GM12878 (cell line): ENCODE data around the gene FAM118A. TPM values are rescaled to one million over a fixed set of nuclear protein-coding genes. Genes with fewer than 3 reads are reported as not detected.

Experiments
- ATAC-seq: fragments of 200-7000 bp; cut with Tn5 transposase; 3 replicates; pipeline ENCODE4 v1.9.1; 2020; ENCODE audit warnings: mild to moderate bottlenecking, moderate library complexity
- BruUV-seq: library from RNA; stranded (reverse); fragments of 400-500 nt; replicated peaks from 2 replicates; lab custom pipeline; 2021; lab: Mats Ljungman, UMichigan
- CTCF ChIA-PET: fragments of 300-600 bp; sonication (Branson Sonifier 250); formaldehyde crosslinking; extraction: SDS; loops from one replicate; lab custom pipeline; 2021; ENCODE audit warnings: inconsistent platforms; lab: Yijun Ruan, JAX
- POLR2A ChIA-PET: fragments of 350-600 bp; formaldehyde crosslinking; extraction: SDS; loops from one replicate; lab custom pipeline; 2021; ENCODE audit warnings: inconsistent platforms; lab: Charles Lee
- RAD21 ChIA-PET: fragments of 300-600 bp; sonication (Branson Sonifier 250); formaldehyde crosslinking; loops from one replicate; lab custom pipeline; 2023; ENCODE audit warnings: antibody characterized with exemption; ENCODE audit not compliant: unreplicated experiment; lab: Charles Lee
- SMC1A ChIA-PET: fragments of 300-600 bp; sonication (Branson Sonifier 250); formaldehyde crosslinking; loops from one replicate; lab custom pipeline; 2023; ENCODE audit not compliant: unreplicated experiment, uncharacterized antibody; lab: Charles Lee
- DNase-seq: peaks from one replicate; pipeline ENCODE4 v3.0.0-alpha.2; 2011; ENCODE audit warnings: low read depth, low spot score
- FAIRE-seq: peaks from 3 replicates; lab custom pipeline; 2011; peaks lifted over from hg19 to GRCh38; lab: Jason Lieb, UNC
- H2AFZ ChIP-seq: 2 replicates; pipeline ENCODE4 v1.6.0; 2011; ENCODE audit warnings: low read depth, low read length, control low read depth; ENCODE audit not compliant: control insufficient read depth
- H3K27ac ChIP-seq: 2 replicates; pipeline ENCODE4 v1.5.1; 2011; ENCODE audit warnings: control low read depth; ENCODE audit not compliant: control insufficient read depth, insufficient read depth
- H3K27me3 ChIP-seq, 2 experiments: replicated peaks in 1 of 2; 2 replicates each; pipeline versions ENCODE4 v1.6.0 to v1.6.1; 2011; ENCODE audit warnings: low read length in 1 of 2; ENCODE audit not compliant: control insufficient read depth in 2 of 2, insufficient read depth in 2 of 2
- H3K36me3 ChIP-seq, 2 experiments: 2 replicates each; pipeline ENCODE4 v1.5.1; 2011; ENCODE audit warnings: low read length in 1 of 2; ENCODE audit not compliant: control insufficient read depth in 2 of 2, insufficient read depth in 2 of 2
- H3K4me1 ChIP-seq: 2 replicates; pipeline ENCODE4 v1.6.1; 2011; ENCODE audit warnings: mild to moderate bottlenecking, low read length, moderate library complexity, mixed read lengths; ENCODE audit not compliant: control insufficient read depth, insufficient read depth
- H3K4me2 ChIP-seq: 2 replicates; pipeline ENCODE4 v1.6.0; 2011; ENCODE audit warnings: control low read depth; ENCODE audit not compliant: control insufficient read depth, insufficient read depth
- H3K4me3 ChIP-seq: fragments of 200-600 bp; sonication (generic); 2 replicates; pipeline ENCODE4 v1.5.1; 2016
- H3K79me2 ChIP-seq: 2 replicates; pipeline ENCODE4 v1.6.0; 2011; ENCODE audit warnings: low read length; ENCODE audit not compliant: control insufficient read depth, insufficient read depth
- H3K9ac ChIP-seq: 2 replicates; pipeline ENCODE4 v1.8.0; 2011; ENCODE audit warnings: low read length, control low read depth, mixed read lengths; ENCODE audit not compliant: control insufficient read depth, insufficient read depth
- H3K9me3 ChIP-seq: replicated peaks from 3 replicates; pipeline ENCODE4 v1.5.1; 2011; ENCODE audit warnings: mild to moderate bottlenecking, low read length; ENCODE audit not compliant: control insufficient read depth, insufficient read depth
- H4K20me1 ChIP-seq: 2 replicates; pipeline ENCODE4 v1.6.0; 2011; ENCODE audit not compliant: control insufficient read depth, insufficient read depth
- BRCA1 ChIP-seq: IDR thresholded peaks from 2 replicates; pipeline ENCODE4 v1.6.1; 2011; ENCODE audit warnings: low read depth, low read length, improper control_type of control experiment
- CBX3 ChIP-seq: fragments of 200-600 bp; sonication (generic); IDR thresholded peaks from 2 replicates; pipeline ENCODE4 v1.6.1; 2016; ENCODE audit warnings: low read depth, borderline replicate concordance
- CREM ChIP-seq: IDR thresholded peaks from 2 replicates; pipeline ENCODE4 v1.6.1; 2014; ENCODE audit warnings: antibody characterized with exemption, low read depth
- EGR1 ChIP-seq, 2 experiments: IDR thresholded peaks; 1 replicate in 1 of 2; 2 replicates in 1 of 2; pipeline ENCODE4 v1.6.1; 2011 to 2012; ENCODE audit warnings: low read depth in 2 of 2, low read length in 2 of 2, borderline replicate concordance in 1 of 2, mild to moderate bottlenecking in 1 of 2, moderate library complexity in 1 of 2
- KAT2A ChIP-seq: conservative IDR thresholded peaks from 2 replicates; pipeline ENCODE4 v1.6.1; 2011; ENCODE audit warnings: low read depth, low read length; ENCODE audit not compliant: control insufficient read depth
- MEF2A ChIP-seq: IDR thresholded peaks from 2 replicates; pipeline ENCODE4 v1.6.1; 2011; ENCODE audit warnings: low read depth, mild to moderate bottlenecking, low read length, moderate library complexity; ENCODE audit not compliant: insufficient read depth
- NR2C2 ChIP-seq: IDR thresholded peaks from 2 replicates; pipeline ENCODE4 v1.6.1; 2011; ENCODE audit warnings: borderline replicate concordance, low read depth; ENCODE audit not compliant: control insufficient read depth, insufficient read length
- PAX5 ChIP-seq: IDR thresholded peaks from 2 replicates; pipeline ENCODE4 v1.6.1; 2011; ENCODE audit warnings: low read depth, low read length, borderline replicate concordance
- POLR2AphosphoS2 ChIP-seq: IDR thresholded peaks from 2 replicates; pipeline ENCODE4 v1.6.1; 2011; ENCODE audit warnings: low read depth, mild to moderate bottlenecking, low read length, improper control_type of control experiment, moderate library complexity
- SMAD5 ChIP-seq: IDR thresholded peaks from 2 replicates; pipeline ENCODE4 v1.6.1; 2016; ENCODE audit warnings: antibody characterized with exemption, low read depth
- SMC3 ChIP-seq: IDR thresholded peaks from 2 replicates; pipeline ENCODE4 v1.6.1; 2011; ENCODE audit warnings: low read length, improper control_type of control experiment, borderline replicate concordance
- WGBS: methylation state at CpG from one replicate; pipeline ENCODE4 v1.1.6; 2016; ENCODE audit warnings: low lambda C conversion rate; ENCODE audit not compliant: insufficient replicate concordance, insufficient coverage; ENCODE audit errors: missing lambda C conversion rate; 5-methylcytosine and 5-hydroxymethylcytosine counted together
- in situ Hi-C: fragments of 300-500 bp; cut with MboI; formaldehyde crosslinking; loops from 9 replicates; pipeline ENCODE4 v1.14.3; 2018; ENCODE audit warnings: mixed read lengths
- intact Hi-C: fragments of 100-400 bp; cut with micrococcal nuclease; formaldehyde crosslinking; loops from one replicate; pipeline ENCODE4 v1.14.2; 2022; ENCODE audit not compliant: unreplicated experiment
- polyA plus RNA-seq, 11 experiments: library from polyadenylated mRNA; depleted of rRNA in 4 of 11; unstranded in 6 of 11; stranded (reverse) in 5 of 11; fragments of >200 nt; fragmentation: Nextera tagmentation in 4 of 11; fragmentation: Illumina TruSeq in 1 of 11; extraction: Ambion mirVana in 4 of 11; extraction: Trizol in 1 of 11; gene quantifications; 1 replicate in 1 of 11; 2 replicates in 10 of 11; pipeline versions ENCODE4 v1.2.1 to v1.2.3, GENCODE V29; 2011 to 2016; ENCODE audit warnings: inconsistent platforms in 2 of 11, missing spikeins in 2 of 11, low read depth in 1 of 11
- total RNA-seq, 4 experiments: library from RNA; depleted of rRNA in 3 of 4; stranded (reverse); fragments of >200 nt in 3 of 4; fragmentation: Illumina TruSeq in 1 of 4; extraction: Trizol in 1 of 4; gene quantifications; 2 replicates each; pipeline versions ENCODE4 v1.2.1 to v1.2.3, GENCODE V29; 2013 to 2021
- TF ChIP-seq, protein P1 (sequence below): fragments of 450-650 bp; IDR thresholded peaks from 2 replicates; pipeline ENCODE4 v1.6.1; 2017; ENCODE audit warnings: mild to moderate bottlenecking
- TF ChIP-seq, protein P2 (sequence below): fragments of 450-650 bp; IDR thresholded peaks from 2 replicates; pipeline ENCODE4 v1.6.1; 2017; ENCODE audit warnings: mild to moderate bottlenecking, moderate library complexity

The FAM118A gene
- total and polyA plus RNA-seq, 10 of the 15 experiments (the other 5 are each of a cell fraction or from before 2014, with no cell fraction given), result 17.4 to 332 (median 56.6) TPM

DNA sequence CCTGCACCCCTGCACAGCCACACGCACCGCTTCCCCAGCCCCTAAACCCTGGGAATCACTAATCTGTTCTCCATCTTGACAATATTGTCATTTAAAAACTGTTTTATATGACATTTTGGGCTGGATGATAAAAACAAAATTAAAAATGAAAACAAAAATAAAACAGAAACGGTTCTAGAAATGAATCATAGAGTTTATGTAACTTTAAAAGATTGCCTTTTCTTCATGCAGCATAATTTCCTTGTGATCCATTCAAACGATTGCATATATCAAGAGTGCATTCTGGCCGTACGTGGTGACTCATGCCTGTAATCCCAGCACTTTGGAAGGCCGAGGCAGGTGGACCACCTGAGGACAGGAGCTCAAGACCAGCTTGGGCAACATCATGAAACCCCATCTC, 6.6 kb upstream of the FAM118A start:
- FAIRE-seq (no peak), DNase-seq (no peak), ATAC-seq (no peak)
- RAD21 ChIA-PET, result interaction anchor here (0.7 kb wide), 1 partner anchor 1939 kb away, joined by 4 read pairs; no protein-coding TSS in a partner anchor
- BruUV-seq, result no TSS peak
- H3K27ac ChIP-seq, result no peak overlapping the region
- H3K9ac ChIP-seq, result no peak overlapping the region
- H3K4me2 ChIP-seq, result 0 out of 2 replicates have a peak overlapping the region, but pooled peaks have one; percentile 44
- H3K4me1 ChIP-seq, result no peaks in the 10 kb centered on the region
- H3K4me3 ChIP-seq, result no peak overlapping the region
- 67% methylated on average over 7 of the region's 7 CpGs for WGBS
- H3K27me3 ChIP-seq, result no peaks in the 10 kb centered on the region
- CTCF ChIA-PET, result no interaction called here
- intact Hi-C loops (no loop called here), in situ Hi-C loops (no loop called here)
- POLR2A ChIA-PET, result interaction anchor here (0.6 kb wide), 1 partner anchor 25 kb away, joined by 4 read pairs; no protein-coding TSS in a partner anchor
- no peaks in the 10 kb centered on the region for H4K20me1 ChIP-seq
- no peaks in the 10 kb centered on the region for H3K9me3 ChIP-seq
- no peaks in the 10 kb centered on the region for H3K36me3 ChIP-seq
- H3K79me2 ChIP-seq, result no peaks in the 10 kb centered on the region
- peak overlapping the region; percentile 54; the same call in 1 of the 2 replicates for H2AFZ ChIP-seq
- SMC1A ChIA-PET, result interaction anchor here (0.9 kb wide), 1 partner anchor 41 kb away, joined by 3 read pairs; no protein-coding TSS in a partner anchor
- TF ChIP-seq SMC3 (no peak), EGR1 (IDR thresholded peaks at IDR 0.05; ENCODE audit: borderline replicate concordance in 1 of 2, low read depth in 2 of 2, low read length in 2 of 2) (no peak), POLR2AphosphoS2 (no peak), KAT2A (no peak), CREM (no peak), MEF2A (no peak), BRCA1 (no peak), CBX3 (no peak), NR2C2 (no peak), PAX5 (no peak), SMAD5 (no peak)
- TF ChIP-seq, protein P1, sequence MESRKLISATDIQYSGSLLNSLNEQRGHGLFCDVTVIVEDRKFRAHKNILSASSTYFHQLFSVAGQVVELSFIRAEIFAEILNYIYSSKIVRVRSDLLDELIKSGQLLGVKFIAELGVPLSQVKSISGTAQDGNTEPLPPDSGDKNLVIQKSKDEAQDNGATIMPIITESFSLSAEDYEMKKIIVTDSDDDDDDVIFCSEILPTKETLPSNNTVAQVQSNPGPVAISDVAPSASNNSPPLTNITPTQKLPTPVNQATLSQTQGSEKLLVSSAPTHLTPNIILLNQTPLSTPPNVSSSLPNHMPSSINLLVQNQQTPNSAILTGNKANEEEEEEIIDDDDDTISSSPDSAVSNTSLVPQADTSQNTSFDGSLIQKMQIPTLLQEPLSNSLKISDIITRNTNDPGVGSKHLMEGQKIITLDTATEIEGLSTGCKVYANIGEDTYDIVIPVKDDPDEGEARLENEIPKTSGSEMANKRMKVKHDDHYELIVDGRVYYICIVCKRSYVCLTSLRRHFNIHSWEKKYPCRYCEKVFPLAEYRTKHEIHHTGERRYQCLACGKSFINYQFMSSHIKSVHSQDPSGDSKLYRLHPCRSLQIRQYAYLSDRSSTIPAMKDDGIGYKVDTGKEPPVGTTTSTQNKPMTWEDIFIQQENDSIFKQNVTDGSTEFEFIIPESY, result no peak
- TF ChIP-seq, protein P2, sequence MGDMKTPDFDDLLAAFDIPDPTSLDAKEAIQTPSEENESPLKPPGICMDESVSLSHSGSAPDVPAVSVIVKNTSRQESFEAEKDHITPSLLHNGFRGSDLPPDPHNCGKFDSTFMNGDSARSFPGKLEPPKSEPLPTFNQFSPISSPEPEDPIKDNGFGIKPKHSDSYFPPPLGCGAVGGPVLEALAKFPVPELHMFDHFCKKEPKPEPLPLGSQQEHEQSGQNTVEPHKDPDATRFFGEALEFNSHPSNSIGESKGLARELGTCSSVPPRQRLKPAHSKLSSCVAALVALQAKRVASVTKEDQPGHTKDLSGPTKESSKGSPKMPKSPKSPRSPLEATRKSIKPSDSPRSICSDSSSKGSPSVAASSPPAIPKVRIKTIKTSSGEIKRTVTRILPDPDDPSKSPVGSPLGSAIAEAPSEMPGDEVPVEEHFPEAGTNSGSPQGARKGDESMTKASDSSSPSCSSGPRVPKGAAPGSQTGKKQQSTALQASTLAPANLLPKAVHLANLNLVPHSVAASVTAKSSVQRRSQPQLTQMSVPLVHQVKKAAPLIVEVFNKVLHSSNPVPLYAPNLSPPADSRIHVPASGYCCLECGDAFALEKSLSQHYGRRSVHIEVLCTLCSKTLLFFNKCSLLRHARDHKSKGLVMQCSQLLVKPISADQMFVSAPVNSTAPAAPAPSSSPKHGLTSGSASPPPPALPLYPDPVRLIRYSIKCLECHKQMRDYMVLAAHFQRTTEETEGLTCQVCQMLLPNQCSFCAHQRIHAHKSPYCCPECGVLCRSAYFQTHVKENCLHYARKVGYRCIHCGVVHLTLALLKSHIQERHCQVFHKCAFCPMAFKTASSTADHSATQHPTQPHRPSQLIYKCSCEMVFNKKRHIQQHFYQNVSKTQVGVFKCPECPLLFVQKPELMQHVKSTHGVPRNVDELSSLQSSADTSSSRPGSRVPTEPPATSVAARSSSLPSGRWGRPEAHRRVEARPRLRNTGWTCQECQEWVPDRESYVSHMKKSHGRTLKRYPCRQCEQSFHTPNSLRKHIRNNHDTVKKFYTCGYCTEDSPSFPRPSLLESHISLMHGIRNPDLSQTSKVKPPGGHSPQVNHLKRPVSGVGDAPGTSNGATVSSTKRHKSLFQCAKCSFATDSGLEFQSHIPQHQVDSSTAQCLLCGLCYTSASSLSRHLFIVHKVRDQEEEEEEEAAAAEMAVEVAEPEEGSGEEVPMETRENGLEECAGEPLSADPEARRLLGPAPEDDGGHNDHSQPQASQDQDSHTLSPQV, result no peak
